Fibroblast of lung (primary cell): Measurements from ENCODE around the gene CNTROB. TPM values are rescaled to one million over a fixed set of nuclear protein-coding genes. Genes with fewer than 3 reads are reported as not detected.

ENCODE experiments used
- DNase-seq, 2 donors: peaks; one replicate each; pipeline versions ENCODE4 v3.0.0 to v3.0.0-alpha.2; 2010; ENCODE audit warnings: low read depth in 2 of 2
- H2AFZ ChIP-seq: 2 replicates; pipeline ENCODE4 v1.5.1; 2012; ENCODE audit warnings: low read length, control low read depth, inconsistent platforms
- H3K27ac ChIP-seq: 2 replicates; pipeline ENCODE4 v1.5.1; 2011; ENCODE audit warnings: low read length, control low read depth; ENCODE audit not compliant: insufficient read depth
- H3K27me3 ChIP-seq: 2 replicates; pipeline ENCODE4 v1.5.1; 2011; ENCODE audit warnings: mild to moderate bottlenecking, low read length; ENCODE audit not compliant: control insufficient read depth, insufficient read depth
- H3K36me3 ChIP-seq: 2 replicates; pipeline ENCODE4 v1.5.1; 2011; ENCODE audit warnings: low read length; ENCODE audit not compliant: control insufficient read depth, insufficient read depth
- H3K4me1 ChIP-seq: 2 replicates; pipeline ENCODE4 v1.5.1; 2011; ENCODE audit warnings: low read length; ENCODE audit not compliant: control insufficient read depth, insufficient read depth; ENCODE audit errors: extremely low read depth
- H3K4me2 ChIP-seq: 2 replicates; pipeline ENCODE4 v1.5.1; 2011; ENCODE audit warnings: low read length, control low read depth; ENCODE audit not compliant: insufficient read depth; ENCODE audit errors: extremely low read depth
- H3K4me3 ChIP-seq, 4 experiments: fragments of 200-600 bp in 1 of 4; sonication (generic) in 1 of 4; replicated peaks in 1 of 4; 2 replicates each; pipeline ENCODE4 v1.5.1; 2011 to 2016; ENCODE audit warnings: low read length in 4 of 4, low read depth in 3 of 4, mild to moderate bottlenecking in 3 of 4, control low read depth in 2 of 4, inconsistent platforms in 1 of 4, mixed read lengths in 1 of 4; ENCODE audit not compliant: insufficient read depth in 1 of 4; ENCODE audit errors: control extremely low read depth in 1 of 4
- H3K79me2 ChIP-seq: 2 replicates; pipeline ENCODE4 v1.5.1; 2012; ENCODE audit warnings: mild to moderate bottlenecking, low read length, inconsistent platforms; ENCODE audit not compliant: control insufficient read depth, insufficient read depth
- H3K9ac ChIP-seq: 2 replicates; pipeline ENCODE4 v1.5.1; 2011; ENCODE audit warnings: mild to moderate bottlenecking, low read length, control low read depth; ENCODE audit not compliant: insufficient read depth
- H3K9me3 ChIP-seq: 2 replicates; pipeline ENCODE4 v1.5.1; 2012; ENCODE audit warnings: low read depth, low read length; ENCODE audit not compliant: control insufficient read depth, insufficient read depth
- H4K20me1 ChIP-seq: 2 replicates; pipeline ENCODE4 v1.5.1; 2011; ENCODE audit warnings: low read length; ENCODE audit not compliant: control insufficient read depth, insufficient read depth; ENCODE audit errors: extremely low read depth
- CTCF ChIP-seq, 2 donors: IDR thresholded peaks in 1 of 2; conservative IDR thresholded peaks in 1 of 2; 1 replicate in 1 of 2; 2 replicates in 1 of 2; pipeline ENCODE4 v1.5.1; 2011 to 2012; ENCODE audit warnings: low read length in 2 of 2, control low read depth in 1 of 2, inconsistent platforms in 1 of 2, low read depth in 1 of 2, mild to moderate bottlenecking in 1 of 2
- EZH2 ChIP-seq: IDR thresholded peaks from 2 replicates; pipeline ENCODE4 v1.5.1; 2012; ENCODE audit warnings: low read length, control low read depth, mild to moderate bottlenecking; ENCODE audit errors: missing control alignments
- polyA plus RNA-seq, 2 donors: library from polyadenylated mRNA; depleted of rRNA in 1 of 2; stranded (reverse) in 1 of 2; unstranded in 1 of 2; fragments of >200 nt; gene quantifications; 2 replicates each; pipeline ENCODE4 v1.2.1, GENCODE V29; 2011 to 2012; ENCODE audit warnings: missing spikeins in 1 of 2
- total RNA-seq: library from RNA; depleted of rRNA; stranded (reverse); fragments of >200 nt; gene quantifications from 2 replicates; pipeline ENCODE4 v1.2.1, GENCODE V29; 2014

CNTROB gene
- total and polyA plus RNA-seq, 2 donors (not counting 1 experiment from before 2014, with no cell fraction given), result 12.6 to 17.2 TPM

- peaks cover under 1% of the 10 kb centered on the region for H3K36me3 ChIP-seq
- no peaks in the 10 kb centered on the region for H4K20me1 ChIP-seq
- TF ChIP-seq CTCF (conservative IDR thresholded peaks at IDR 0.05 in 1 of 2, IDR thresholded peaks at IDR 0.05 in 1 of 2; ENCODE audit: low read depth in 1 of 2, low read length in 2 of 2) (no peak), EZH2 (no peak)
- peak overlapping the region; percentile 55 for H3K27ac ChIP-seq
- peak overlapping the region; percentile 57 for H3K9ac ChIP-seq
- H3K9me3 ChIP-seq, result no peaks in the 10 kb centered on the region
- H3K4me3 ChIP-seq, result peak overlapping the region; percentile 73 to 84 (median 78)
- H3K4me1 ChIP-seq, result peaks cover 12% of the 10 kb centered on the region
- H3K27me3 ChIP-seq, result no peaks in the 10 kb centered on the region
- peaks cover 22% of the 10 kb centered on the region for H3K79me2 ChIP-seq
- H3K4me2 ChIP-seq, result peak overlapping the region; percentile 90
- peak; percentile 32 to 48 for DNase-seq
- peak overlapping the region; percentile 32 for H2AFZ ChIP-seq
Observed at GRCh38 chr17:7885367-7886226, 46.4 kb upstream of the CNTROB start.

GRCh38 chr17:7886227-7887037, 45.6 kb upstream of the CNTROB start:
- H3K4me1 ChIP-seq, result peaks cover 12% of the 10 kb centered on the region
- no peaks in the 10 kb centered on the region for H3K27me3 ChIP-seq
- peak overlapping the region; percentile 55 for H3K27ac ChIP-seq
- no peaks in the 10 kb centered on the region for H3K9me3 ChIP-seq
- H3K4me2 ChIP-seq, result peak overlapping the region; percentile 90
- peaks cover 22% of the 10 kb centered on the region for H3K79me2 ChIP-seq
- peak; percentile 8 to 22 for DNase-seq
- no peak overlapping the region for H2AFZ ChIP-seq
- no peaks in the 10 kb centered on the region for H4K20me1 ChIP-seq
- TF ChIP-seq EZH2 (no peak), CTCF (conservative IDR thresholded peaks at IDR 0.05 in 1 of 2, IDR thresholded peaks at IDR 0.05 in 1 of 2; ENCODE audit: low read depth in 1 of 2, low read length in 2 of 2) (no peak)
- H3K36me3 ChIP-seq, result peaks cover 5% of the 10 kb centered on the region
- H3K4me3 ChIP-seq, result peak overlapping the region; percentile 73 to 84 (median 78)
- H3K9ac ChIP-seq, result peak overlapping the region; percentile 57

- DNase-seq, result no peak
Observed at GRCh38 chr17:7887038-7887481, 44.9 kb upstream of the CNTROB start.

More at GRCh38 chr17:7887038-7887481, 44.9 kb upstream of the CNTROB start:
- Histone ChIP-seq H2AFZ (no peak overlapping the region), H3K79me2 (peaks cover 22% of the 10 kb centered on the region), H3K9ac (no peak overlapping the region), H3K36me3 (peaks cover 5% of the 10 kb centered on the region), H3K9me3 (no peaks in the 10 kb centered on the region), H3K4me1 (peaks cover 12% of the 10 kb centered on the region), H4K20me1 (no peaks in the 10 kb centered on the region), H3K4me3 (peak overlapping the region; percentile 73 to 84 (median 78)), H3K4me2 (peak overlapping the region; percentile 90), H3K27me3 (no peaks in the 10 kb centered on the region), H3K27ac (peak overlapping the region; percentile 55)
- no peak for TF ChIP-seq EZH2
- peak in 1 of 2 donors; percentile 8 for TF ChIP-seq CTCF (conservative IDR thresholded peaks at IDR 0.05 in 1 of 2, IDR thresholded peaks at IDR 0.05 in 1 of 2; ENCODE audit: low read depth in 1 of 2, low read length in 2 of 2)
